ENCODE data around the gene RAB3GAP2. TPM values are rescaled to one million over a fixed set of nuclear protein-coding genes. Genes with fewer than 3 reads are reported as not detected.

Gene RAB3GAP2
- total RNA-seq, 1 experiment from 2014 or later, result 64.3 TPM

DNA sequence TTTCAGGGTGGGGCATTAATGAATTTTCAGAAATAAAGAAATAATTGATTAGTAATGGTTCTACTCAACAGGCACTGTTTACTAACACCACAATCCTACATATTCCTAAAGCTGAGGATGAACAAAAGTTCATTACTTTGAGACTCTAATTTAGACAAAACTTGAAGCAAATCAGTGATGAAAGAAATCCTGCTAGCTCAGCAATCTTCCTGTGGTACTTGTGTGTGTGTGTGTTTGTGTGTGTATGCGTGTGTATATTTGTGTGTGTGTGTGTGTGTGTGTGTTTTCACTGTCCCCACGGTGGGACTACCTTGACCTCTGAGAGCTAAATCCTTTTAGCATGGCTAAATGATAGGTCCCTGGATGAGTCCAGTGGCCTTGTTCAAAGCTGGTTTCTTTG, 48.5 kb upstream of the RAB3GAP2 start (continued):
- TF ChIP-seq, protein P1, sequence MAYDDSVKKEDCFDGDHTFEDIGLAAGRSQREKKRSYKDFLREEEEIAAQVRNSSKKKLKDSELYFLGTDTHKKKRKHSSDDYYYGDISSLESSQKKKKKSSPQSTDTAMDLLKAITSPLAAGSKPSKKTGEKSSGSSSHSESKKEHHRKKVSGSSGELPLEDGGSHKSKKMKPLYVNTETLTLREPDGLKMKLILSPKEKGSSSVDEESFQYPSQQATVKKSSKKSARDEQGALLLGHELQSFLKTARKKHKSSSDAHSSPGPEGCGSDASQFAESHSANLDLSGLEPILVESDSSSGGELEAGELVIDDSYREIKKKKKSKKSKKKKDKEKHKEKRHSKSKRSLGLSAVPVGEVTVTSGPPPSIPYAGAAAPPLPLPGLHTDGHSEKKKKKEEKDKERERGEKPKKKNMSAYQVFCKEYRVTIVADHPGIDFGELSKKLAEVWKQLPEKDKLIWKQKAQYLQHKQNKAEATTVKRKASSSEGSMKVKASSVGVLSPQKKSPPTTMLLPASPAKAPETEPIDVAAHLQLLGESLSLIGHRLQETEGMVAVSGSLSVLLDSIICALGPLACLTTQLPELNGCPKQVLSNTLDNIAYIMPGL (CRISPR knock-in tag; IDR thresholded peaks at IDR 0.05), result no peak
- TF ChIP-seq ZNF317 (CRISPR knock-in tag; IDR thresholded peaks at IDR 0.05; ENCODE audit: borderline replicate concordance, low read depth) (no peak), NFE2L1 (CRISPR knock-in tag; IDR thresholded peaks at IDR 0.05) (no peak), TP53 (CRISPR knock-in tag; IDR thresholded peaks at IDR 0.05) (no peak), E2F5 (CRISPR knock-in tag; IDR thresholded peaks at IDR 0.05) (no peak), ZNF423 (CRISPR knock-in tag; IDR thresholded peaks at IDR 0.05) (no peak)
- TF ChIP-seq, protein P2, sequence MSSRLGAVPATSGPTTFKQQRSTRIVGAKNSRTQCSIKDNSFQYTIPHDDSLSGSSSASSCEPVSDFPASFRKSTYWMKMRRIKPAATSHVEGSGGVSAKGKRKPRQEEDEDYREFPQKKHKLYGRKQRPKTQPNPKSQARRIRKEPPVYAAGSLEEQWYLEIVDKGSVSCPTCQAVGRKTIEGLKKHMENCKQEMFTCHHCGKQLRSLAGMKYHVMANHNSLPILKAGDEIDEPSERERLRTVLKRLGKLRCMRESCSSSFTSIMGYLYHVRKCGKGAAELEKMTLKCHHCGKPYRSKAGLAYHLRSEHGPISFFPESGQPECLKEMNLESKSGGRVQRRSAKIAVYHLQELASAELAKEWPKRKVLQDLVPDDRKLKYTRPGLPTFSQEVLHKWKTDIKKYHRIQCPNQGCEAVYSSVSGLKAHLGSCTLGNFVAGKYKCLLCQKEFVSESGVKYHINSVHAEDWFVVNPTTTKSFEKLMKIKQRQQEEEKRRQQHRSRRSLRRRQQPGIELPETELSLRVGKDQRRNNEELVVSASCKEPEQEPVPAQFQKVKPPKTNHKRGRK (CRISPR knock-in tag; IDR thresholded peaks at IDR 0.05; ENCODE audit: borderline replicate concordance), result no peak
- TF ChIP-seq, protein P3, sequence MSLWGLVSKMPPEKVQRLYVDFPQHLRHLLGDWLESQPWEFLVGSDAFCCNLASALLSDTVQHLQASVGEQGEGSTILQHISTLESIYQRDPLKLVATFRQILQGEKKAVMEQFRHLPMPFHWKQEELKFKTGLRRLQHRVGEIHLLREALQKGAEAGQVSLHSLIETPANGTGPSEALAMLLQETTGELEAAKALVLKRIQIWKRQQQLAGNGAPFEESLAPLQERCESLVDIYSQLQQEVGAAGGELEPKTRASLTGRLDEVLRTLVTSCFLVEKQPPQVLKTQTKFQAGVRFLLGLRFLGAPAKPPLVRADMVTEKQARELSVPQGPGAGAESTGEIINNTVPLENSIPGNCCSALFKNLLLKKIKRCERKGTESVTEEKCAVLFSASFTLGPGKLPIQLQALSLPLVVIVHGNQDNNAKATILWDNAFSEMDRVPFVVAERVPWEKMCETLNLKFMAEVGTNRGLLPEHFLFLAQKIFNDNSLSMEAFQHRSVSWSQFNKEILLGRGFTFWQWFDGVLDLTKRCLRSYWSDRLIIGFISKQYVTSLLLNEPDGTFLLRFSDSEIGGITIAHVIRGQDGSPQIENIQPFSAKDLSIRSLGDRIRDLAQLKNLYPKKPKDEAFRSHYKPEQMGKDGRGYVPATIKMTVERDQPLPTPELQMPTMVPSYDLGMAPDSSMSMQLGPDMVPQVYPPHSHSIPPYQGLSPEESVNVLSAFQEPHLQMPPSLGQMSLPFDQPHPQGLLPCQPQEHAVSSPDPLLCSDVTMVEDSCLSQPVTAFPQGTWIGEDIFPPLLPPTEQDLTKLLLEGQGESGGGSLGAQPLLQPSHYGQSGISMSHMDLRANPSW (CRISPR knock-in tag; conservative IDR thresholded peaks at IDR 0.05; ENCODE audit: low read depth), result no peak

- H3K27me3 Mint-ChIP-seq (ENCODE audit: low read depth), result no peaks in the 10 kb centered on the region; the same call in 1 of the 2 replicates
- ATAC-seq (no peak), DNase-seq (ENCODE audit: low spot score) (no peak)
- H3K27ac Mint-ChIP-seq, result no peak overlapping the region
- H3K4me3 Mint-ChIP-seq, result no peak overlapping the region
- ChIA-PET POLR2A (no interaction called here), CTCF (interaction anchor here (1.3 kb wide), 1 partner anchor 22 kb away, joined by 4 read pairs; no protein-coding TSS in a partner anchor)
- peaks cover 7% of the 10 kb centered on the region for H3K4me1 Mint-ChIP-seq
- TF ChIP-seq, protein P4, sequence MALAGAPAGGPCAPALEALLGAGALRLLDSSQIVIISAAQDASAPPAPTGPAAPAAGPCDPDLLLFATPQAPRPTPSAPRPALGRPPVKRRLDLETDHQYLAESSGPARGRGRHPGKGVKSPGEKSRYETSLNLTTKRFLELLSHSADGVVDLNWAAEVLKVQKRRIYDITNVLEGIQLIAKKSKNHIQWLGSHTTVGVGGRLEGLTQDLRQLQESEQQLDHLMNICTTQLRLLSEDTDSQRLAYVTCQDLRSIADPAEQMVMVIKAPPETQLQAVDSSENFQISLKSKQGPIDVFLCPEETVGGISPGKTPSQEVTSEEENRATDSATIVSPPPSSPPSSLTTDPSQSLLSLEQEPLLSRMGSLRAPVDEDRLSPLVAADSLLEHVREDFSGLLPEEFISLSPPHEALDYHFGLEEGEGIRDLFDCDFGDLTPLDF (CRISPR knock-in tag; IDR thresholded peaks at IDR 0.05), result no peak
- TF ChIP-seq NR3C1 (CRISPR knock-in tag; conservative IDR thresholded peaks at IDR 0.05; ENCODE audit: low read depth) (no peak), ESRRA (CRISPR knock-in tag; IDR thresholded peaks at IDR 0.05; ENCODE audit: borderline replicate concordance) (no peak), HMGA2 (CRISPR knock-in tag; IDR thresholded peaks at IDR 0.05) (no peak), CREM (CRISPR knock-in tag; IDR thresholded peaks at IDR 0.05) (no peak), CDX4 (CRISPR knock-in tag; IDR thresholded peaks at IDR 0.05; ENCODE audit: borderline replicate concordance) (no peak), ATF6 (CRISPR knock-in tag; IDR thresholded peaks at IDR 0.05) (no peak), NR2C2 (CRISPR knock-in tag; IDR thresholded peaks at IDR 0.05) (no peak), MXD4 (CRISPR knock-in tag; IDR thresholded peaks at IDR 0.05; ENCODE audit: borderline replicate concordance) (no peak), ZNF425 (CRISPR knock-in tag; conservative IDR thresholded peaks at IDR 0.05) (no peak)
- TF ChIP-seq, protein P5, sequence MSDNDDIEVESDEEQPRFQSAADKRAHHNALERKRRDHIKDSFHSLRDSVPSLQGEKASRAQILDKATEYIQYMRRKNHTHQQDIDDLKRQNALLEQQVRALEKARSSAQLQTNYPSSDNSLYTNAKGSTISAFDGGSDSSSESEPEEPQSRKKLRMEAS (CRISPR knock-in tag; IDR thresholded peaks at IDR 0.05), result no peak
- no peaks in the 10 kb centered on the region for H3K36me3 Mint-ChIP-seq
- peaks cover 13% of the 10 kb centered on the region for H3K9me3 Mint-ChIP-seq
Measured at GRCh38 chr1:220318673-220319072, 46.4 kb upstream of the RAB3GAP2 start.
